Measurements from ENCODE around the gene RPS6KA1.

DNA sequence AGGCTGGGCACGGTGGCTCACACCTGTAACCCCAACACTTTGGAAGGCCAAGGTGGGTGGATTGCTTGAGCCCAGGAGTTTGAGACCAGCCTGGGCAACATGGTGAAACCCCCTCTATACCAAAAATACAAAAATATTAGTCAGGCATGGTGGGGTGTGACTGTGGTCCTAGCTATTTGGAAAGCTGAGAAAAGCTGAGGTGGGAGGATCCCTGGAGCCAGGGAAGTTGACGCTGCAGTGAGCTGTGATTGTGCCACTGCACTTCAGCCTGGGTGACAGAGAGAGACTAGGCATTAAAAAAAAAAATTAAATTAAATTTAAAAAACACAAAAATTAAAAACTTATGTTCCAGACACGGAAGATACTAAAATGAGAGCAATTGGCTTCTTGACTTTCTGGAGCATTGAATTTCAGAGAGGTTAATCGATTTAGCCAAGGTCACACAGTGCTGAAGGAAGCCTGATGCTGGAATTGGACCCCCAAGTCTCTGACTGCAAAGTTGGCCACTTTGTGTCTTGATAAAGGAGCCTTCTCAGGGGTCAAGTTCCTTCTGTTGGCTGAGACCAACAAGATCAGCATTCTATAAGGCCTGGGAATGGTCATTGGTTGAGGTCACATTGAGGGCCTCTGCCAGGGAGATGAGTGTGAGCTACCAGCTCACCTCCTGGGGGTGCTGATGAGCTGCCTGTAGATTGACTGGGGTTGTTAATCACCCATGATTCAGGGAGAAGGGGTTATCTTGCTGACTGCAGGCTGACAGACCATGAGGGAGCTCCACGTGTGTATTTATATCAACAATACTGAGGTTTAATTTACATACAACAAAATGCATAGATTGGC lies 54.3 kb downstream of the RPS6KA1 start:
- TF ChIP-seq YY1 (IDR thresholded peaks at IDR 0.05; ENCODE audit: insufficient read depth, insufficient read length): no peak
- no peak for TF ChIP-seq ZNF274 (IDR thresholded peaks at IDR 0.05; ENCODE audit: low read depth, low read length)
- TF ChIP-seq SUZ12 (IDR thresholded peaks at IDR 0.05; ENCODE audit: extremely low read depth, insufficient read depth, insufficient read length): no peak
